HuH-7 (cell line): ENCODE data around the gene USP22.
"Not testable (repeated sequence)": the region's sequence is repeated elsewhere in the genome, so short reads cannot be mapped to it uniquely, and the experiment has no call there.

Experiments used
- DNase-seq: peaks from one replicate; pipeline ENCODE4 v3.0.0; 2011; ENCODE audit warnings: low spot score

USP22 gene

DNA sequence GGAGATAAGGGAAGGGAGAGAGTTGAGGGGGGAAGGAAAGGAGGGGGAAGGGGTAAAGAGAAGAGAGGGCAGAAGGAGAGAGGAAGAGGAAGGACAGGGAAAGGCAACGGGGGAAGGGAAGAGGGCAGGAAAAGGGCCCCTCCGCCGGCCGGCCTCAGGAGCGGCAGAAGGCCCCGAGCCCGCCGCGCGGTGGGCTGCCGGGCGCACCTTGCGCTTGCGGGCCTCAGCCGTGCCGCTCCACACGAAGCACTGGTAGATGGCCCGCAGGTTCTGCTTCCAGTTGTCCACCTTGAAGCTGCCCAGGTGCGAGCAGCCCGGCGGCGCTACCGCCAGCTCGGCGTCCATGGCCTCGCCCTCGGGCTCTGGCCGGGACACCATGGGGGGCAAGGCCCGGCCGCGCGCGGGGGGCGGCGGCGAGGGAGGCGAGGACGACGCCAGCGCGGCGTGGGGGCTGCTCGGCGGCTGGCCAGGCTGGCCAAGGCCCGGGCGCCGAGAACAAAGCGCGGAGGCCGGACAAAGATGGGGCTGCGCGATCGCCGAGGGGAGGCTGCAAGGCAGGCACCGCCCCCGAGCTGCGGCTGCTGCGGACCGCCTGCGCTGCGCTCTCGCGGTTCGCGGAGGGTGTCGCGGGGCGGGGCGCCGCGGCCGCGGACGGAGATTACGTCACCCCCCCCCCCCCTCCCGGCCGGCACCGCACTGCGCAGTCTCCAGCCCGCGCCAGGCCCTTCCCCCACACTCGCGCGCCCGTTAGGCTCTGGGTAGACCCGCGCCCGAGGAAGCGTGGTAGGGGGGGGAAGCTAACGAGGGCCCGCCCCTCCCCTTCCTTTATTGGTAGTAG is at the start of gene USP22:
Gene USP22, minus strand, starts transcription at position 554 of the 838 bp plus-strand sequence. Its CDS starts 176 bp downstream, at position 378.
- DNase-seq: peak; percentile 76

DNA sequence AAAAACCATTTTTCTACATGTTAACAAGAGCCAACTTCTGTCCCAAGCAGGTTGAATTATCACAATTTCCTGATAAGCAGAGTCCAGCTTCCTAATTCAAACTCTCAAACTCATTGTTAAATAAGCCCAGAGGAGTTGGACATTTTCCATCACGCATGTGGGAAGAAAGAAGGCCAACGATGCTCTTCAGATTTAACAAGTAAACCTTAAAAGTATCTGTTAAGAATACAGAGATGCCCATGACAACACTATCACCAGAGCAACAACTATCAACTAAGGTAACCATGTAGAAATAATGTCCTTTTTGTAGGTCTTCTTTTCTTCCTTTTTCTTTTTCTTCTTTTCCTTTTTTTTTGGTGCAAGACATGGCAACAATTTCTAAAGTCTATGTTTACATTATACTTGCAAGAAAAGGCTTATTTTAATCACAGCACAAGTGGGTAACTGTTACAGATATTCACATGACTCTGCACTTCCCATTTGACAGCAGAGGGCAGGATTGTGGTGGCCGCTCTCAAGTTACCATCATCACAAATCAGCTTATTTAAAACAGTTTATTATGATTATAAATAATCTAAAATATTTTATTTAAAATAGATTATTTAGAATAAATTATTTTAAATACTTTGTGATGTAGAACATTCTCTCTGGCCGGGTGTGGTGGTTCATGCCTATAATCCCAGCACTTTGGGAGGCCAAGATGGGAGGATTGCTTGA is 48.2 kb upstream of the USP22 start:
- DNase-seq: no peak

DNA sequence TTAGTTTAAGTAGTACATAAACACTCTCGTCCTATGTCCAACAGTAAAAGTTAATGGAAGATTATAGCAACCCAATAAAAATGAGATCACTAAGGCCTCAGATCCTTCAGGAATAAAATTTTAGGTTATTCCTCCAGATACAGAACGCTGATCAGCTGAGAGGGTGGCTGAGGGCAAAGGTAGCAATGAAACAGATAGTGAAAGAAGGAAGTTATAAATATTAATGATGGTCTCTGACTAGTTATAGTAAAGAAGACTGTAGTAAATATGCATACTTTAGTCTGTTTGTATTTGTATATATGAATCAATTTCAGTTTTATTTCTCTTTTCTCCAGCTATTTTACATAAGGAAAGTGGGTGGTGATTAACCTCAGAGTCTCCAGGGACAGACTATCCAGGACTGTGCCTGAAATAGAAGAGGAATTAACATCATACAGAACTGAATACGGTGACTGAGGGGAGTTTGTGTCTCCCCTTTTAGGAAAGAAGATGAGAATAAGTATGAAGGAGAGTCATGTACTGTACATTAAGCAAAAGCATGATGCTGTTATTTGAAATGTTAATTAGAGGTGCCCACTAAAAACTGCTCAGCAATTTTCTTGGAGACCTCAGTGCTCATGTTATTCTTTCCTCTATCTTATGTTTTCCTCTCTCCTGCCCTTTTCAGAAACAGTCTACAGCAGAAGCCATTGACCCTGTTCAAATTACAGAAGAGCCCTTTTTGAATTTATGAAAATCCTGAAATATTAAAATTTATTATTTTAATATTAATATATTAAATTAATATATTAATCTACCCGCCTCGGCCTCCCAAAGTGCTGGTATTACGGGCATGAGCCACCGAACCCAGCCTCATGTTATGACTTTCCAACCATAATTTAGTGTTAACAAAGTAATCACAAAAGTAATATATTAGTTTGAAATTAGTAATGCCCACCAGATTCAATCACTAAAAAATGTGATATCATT is 47.4 kb upstream of the USP22 start:
- DNase-seq: no peak

DNA sequence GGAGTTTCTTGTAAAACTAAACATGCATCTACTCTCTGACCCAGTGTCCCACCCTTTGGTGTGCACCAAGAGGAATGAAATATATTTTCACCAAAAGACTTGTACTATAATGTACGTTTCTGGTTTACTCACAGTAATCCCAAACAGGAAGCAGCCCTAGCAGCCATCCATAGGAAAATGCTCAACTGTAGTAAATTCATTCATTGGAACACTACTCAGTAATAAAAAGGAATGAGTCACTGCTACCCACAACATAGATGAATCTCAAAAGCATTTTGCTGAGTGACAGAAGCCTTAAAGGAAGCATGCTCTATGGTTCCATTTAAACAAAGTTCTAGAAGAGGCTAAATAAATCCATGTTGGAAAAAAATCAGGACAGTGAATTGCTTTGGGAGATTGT is 46.3 kb upstream of the USP22 start:
- DNase-seq: no peak

DNA sequence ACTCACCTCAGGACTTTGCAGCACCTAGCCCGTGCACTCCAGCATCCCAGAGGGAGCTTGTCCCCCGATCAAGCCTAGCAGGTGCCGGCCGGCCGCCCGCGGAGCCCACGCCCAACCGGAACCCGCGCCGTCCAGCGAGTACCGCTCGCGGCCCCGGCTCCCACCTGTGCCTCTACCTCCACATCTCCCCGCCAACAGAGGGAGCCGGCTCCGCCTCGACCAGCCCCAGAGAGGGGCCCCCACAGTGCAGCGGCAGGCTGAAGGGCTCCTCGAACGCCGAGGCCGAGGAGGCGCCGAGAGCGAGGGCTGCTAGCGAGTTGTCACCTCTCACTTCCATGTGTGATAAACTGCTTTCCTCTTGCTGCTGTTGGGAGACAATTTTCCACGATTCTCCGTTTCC is 42.9 kb upstream of the USP22 start:
- DNase-seq: no peak

DNA sequence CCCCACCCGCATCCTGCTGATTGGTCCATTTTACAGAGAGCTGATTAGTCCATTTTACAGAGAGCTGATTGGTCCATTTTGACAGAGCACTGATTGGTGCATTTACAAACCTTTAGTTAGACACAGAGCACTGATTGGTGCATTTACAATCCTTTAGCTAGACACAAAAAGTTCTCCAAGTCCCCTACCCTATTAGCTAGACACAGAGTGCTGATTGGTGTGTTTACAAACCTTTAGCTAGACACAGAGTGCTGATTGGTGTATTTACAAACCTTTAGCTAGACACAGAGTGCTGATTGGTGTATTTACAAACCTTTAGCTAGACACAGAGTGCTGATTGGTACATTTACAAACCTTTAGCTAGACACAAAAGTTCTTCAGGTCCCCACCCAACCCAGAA is 42.5 kb upstream of the USP22 start:
- DNase-seq: not testable (repeated sequence)

DNA sequence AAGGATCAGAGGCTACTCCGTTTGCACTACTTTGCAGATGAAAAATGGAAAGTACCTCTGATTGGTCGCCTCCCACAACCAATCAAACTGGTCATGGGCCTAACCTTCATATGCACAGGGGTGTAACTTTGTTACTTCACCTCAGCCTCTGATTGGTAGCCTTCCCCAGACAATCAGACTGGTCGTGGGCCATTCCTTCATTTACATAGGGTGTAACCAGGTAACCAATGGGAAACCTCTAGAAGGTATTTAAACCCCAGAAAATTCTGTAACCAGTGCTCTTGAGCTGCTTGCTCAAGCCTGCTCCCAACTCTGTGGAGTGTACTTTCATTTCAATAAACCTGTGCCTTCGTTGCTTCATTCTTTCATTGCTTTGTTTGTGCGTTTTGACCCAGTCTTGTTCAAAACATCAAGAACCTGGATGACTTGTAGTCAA is 39.2 kb upstream of the USP22 start:
- no peak for DNase-seq

DNA sequence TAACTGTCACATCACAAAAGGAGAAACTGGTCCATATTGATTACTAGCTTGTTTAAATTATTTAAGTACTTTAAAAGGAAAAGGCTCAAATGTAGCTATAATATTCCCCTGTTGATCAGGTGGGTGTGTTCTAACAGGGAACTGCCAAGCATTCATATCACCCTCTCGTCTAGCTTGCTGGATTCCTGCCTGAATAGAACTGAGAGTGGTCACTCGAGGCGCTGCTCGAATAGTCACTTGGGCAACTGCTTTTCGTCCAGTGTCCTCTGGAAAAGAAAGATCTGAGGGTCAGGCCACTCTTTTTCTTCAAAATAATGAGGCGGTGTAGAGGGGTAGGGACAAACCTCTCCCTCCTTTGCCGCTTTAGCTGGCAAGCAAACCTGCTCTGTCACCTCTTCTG is 36.4 kb upstream of the USP22 start:
- no peak for DNase-seq

DNA sequence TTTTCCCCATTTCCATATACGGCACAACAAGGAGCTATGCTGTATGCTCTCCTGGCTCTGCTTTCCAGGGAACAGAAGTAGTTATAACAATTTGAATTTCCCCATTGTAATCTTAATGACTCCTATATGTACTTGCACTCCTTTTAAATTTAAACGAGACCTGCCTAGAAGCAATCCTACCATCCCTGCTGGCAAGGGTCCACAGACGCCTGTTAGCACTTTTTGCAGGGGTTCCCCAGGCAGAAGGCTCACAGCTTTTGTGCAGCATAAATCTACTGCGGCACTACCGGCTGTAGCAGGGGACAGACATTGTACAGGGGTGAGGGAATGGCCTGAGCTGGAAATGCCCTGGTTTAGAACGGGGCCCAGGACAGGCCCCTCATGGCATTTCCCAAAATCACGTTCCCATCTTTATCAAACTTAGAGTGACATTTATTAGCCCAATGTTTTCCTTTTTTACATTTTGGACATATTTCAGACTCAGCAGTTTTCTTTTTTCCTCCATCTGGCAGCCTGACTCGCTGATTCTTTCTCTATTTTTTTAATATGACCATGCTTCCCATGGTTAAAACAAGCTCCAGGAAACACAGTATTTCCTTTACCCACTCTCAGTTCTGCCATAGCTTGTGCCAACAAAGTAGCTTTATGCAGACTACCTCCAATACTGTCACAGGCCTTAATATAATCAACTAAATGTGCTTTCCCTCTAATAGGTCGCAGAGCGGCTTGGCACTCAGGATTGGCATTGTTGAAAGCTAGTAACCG is 35.4 kb upstream of the USP22 start:
- no peak for DNase-seq

DNA sequence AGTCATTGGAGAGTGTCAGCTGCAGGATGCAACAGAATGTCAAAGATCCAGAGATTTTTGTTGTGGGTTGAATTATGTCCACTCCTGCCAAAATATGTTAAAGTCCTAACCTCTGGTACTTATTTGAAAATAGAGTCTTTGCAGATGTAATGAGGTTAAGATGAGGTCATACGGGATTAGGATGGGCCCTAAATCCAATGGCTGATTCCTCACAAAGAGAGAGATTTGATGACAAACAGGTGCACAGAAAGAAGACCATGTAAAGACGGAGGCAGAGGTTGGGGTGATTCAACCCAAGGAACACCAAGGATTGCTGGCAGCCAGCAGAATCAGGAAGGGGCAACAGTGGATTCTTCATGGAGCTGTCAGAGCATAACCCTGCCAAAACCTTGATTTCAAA is 34.5 kb upstream of the USP22 start:
- DNase-seq: no peak

DNA sequence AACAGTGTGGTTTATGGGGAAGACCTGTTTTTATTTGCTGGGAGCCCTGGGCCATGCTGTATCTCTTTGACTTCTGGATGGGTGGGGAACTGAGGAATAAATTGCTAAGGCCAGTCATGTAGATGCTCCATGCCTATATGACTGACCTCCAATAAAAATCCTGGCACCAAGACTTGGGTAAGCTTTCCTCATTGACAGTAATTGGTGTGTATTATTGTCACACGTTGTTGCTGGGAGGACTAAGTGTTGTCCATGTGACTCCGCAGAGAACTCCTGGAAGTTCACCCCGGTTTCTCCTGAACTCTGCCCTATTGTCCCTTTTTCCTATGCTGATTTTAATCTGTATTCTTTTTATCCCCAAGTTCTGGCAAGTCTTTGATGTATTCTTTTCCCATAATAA is 33.4 kb upstream of the USP22 start:
- no peak for DNase-seq

DNA sequence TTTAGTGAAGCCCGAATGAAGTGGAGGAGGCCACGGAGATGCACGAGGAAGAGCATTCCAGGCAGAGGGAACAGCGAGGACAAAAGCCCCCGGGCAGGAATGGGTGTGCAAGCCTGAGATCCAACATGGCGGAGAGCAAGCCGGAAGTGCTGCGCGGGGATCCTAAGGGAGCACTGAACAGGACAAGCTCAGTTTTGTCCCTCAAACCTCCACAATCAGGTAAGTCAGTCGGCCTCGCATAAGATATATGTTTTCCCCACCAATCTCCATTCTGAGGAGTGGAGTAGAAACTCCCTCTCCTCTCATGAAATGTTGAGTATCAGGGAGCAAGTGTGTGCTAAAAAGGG is 32.9 kb upstream of the USP22 start:
- no peak for DNase-seq

DNA sequence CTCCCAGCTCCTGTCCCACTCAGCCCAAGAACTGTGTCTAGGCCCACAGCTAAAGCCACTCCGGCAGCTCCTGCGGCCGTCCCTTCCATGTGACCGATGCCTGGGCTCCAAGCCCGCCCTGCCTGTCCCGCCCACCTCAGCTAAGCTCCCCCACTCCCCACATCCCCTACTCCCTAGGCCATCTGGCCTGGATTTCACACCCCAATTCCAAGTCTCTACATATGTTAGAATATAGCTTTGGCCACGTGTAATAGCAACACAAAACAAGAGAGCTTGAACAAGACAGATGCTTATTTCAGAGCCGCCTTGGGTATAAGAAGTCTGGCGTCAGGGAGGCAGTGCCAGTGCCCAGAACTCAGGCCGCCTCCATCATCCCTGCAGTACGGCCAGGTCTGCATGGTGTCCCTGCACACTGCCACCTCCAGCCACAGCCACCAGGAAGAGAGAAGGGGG is 30.0 kb upstream of the USP22 start:
- DNase-seq: no peak

DNA sequence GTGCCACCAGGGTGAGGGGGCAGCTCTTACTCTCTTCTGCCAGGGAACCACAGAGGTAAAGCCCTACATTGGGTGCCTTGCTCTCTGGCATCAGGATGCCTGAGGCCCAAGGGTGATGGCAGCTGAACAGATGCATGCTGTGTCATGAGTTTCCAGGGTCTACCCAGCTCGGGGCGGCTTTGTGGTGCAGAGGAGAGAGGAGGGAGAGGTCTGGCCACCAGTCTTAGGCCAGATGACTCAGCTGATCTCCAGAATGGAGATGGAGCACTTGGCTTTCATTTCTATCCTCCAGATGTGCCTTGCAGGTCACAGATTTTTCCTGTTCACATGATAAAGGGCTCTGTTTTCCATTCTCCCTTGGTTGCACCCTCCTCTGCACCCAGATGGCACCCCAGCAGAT is 23.6 kb upstream of the USP22 start:
- DNase-seq: no peak

DNA sequence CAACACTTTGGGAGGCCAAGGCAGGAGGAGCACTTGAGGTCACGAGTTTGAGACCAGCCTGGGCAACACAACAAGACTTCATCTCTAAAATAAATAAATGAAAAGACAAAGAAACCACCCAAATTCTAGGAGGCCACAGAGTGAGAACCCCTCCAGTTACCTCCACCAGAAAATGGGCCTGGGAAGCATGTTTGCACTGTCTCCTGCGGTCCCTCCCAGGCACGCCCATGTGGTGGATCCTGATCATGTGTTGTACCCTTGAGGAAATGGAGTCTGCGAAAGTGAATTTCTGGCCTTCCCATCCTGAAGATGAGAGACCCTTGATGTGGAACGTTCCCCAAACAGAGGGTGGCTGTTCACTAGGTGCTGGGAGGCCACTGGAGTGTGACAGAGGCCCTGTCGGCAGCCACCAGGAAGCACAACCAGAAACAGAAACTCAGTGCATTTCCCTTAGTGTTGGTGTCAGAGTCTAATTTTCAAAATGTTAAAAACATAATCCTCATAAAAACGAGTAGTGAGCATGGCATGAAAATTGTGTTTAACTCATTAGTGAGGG is 19.2 kb upstream of the USP22 start:
- DNase-seq: no peak

DNA sequence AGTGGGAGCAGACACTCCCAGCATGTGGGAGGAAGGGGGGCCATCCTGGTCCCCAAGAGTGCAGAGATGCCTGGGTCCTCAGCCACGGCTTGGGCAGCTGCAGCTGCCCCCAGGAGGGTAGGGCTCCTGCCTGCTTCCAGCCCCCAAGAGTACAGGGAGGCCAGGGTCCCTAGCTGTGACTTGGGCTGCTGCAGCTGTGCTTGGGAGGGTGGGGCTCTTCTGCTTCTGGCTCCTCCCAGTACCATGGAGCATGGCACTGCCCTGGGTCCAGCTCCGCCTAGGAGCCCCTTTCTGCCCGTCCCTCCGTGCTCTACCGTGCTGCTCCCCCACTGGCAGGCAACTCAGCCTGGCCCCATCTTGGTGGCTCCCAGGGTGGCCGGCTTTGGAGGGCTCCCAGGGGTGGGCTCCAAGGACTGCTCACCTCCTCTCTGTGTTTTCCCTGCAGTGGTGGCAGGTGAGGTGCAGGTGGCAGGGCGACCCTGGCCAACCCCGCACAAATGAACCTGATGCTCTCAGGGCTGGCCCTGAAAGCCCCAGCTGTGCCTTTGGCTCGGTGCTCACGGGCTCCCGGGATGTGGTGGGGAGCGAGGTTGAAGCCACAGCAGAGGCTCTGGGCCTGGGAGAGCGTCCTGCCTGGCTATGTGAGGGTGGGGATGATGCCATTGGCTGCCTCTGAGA is 18.5 kb upstream of the USP22 start:
- DNase-seq: no peak

DNA sequence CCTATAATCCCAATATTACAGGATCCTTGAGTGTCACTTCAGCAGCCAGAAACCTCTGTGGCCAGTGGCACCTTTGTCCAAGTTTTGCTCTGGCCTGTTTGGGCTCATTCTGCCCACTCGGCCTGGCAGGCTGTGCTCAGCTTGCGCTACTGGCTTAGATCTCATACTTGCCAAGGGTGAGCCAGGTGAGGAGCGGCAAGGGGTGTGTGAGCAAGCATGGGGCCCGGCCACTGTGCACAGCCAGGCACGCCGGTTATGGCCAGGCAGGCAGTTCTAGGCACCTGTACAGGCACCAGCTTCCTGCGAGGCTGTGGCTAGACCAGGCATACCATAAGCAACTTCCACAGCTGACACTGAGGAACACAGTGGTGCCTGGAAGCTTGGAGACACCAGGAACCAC is 16.9 kb upstream of the USP22 start:
- DNase-seq: no peak

DNA sequence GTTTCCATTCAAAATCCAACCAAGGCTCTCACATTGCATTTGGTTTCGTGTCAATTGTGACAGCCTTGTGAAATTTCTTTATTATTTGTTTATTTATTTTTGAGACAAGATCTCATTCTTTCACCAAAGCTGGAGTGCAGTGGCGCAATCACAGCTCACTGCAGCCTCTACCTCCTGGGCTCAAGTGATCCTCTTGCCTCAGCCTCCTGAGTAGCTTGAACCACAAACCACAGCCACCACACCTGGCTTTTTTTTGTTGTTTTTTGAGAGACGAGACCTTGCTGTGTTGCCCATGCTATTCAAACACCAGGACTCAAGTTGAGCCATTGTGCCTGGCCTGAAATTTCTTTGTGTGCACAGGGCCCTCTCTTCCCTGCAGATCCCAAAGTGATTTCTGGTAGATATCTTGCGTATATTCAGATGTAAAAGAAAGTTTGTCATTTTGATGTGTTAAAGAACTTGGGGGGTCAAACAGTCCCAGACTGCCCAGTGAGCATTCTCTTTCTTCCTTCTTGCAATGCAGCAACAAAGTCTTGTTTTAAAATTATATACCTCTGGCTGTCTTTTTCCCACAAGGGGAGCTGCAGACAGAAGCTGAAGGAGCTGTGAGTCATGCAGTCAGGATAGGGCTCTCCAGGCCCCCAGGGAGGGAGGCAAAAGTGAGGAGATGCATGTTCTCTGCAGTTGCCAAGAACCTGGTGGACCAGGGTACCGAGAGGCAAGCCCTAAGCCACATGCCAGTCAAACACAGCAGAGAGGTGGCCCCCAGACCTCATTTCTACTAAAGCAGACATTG is 15.5 kb upstream of the USP22 start:
- DNase-seq: no peak

DNA sequence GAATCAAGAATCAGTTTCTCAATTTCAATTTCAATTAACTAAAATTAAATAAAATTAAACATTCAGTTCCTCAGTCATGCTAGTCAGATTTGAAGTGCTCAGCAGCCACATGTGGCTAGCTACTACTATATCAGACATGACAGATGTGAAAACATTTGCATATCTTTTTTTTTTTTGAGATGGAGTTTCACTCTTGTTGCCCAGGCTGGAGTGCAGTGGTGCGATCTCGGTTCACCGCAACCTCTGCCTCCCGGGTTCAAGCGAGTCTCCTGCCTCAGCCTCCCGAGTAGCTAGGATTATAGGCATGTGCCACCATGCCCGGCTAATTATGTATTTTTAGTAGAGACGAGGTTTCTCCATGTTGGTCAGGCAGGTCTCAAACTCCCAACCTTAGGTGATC is 10.2 kb upstream of the USP22 start:
- not testable (repeated sequence) for DNase-seq

DNA sequence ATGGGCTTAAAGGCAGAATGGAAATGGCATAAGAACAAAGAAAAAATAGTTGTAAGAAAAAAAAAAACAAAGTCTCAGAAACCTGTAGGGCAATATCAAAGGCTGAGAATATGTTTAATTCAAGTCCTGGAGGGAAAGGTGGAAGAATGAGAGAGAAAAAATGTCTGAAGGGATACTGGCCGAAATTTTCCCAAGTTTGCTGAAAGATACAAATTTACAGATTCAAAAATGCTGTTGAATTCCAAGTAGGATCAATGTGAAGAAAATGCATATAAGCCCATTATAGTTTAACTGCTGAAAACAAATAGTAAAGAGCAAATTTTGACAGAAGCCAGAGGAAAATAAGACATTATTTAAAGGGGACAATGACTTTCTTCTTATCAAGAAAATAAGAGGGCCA is 6.6 kb upstream of the USP22 start:
- no peak for DNase-seq
